ENCODE measurements around the gene SLC10A3. TPM values are rescaled to one million over a fixed set of nuclear protein-coding genes. Genes with fewer than 3 reads are reported as not detected.

The SLC10A3 gene
- total RNA-seq, 1 donor from 2014 or later, result 7.8 TPM

DNA sequence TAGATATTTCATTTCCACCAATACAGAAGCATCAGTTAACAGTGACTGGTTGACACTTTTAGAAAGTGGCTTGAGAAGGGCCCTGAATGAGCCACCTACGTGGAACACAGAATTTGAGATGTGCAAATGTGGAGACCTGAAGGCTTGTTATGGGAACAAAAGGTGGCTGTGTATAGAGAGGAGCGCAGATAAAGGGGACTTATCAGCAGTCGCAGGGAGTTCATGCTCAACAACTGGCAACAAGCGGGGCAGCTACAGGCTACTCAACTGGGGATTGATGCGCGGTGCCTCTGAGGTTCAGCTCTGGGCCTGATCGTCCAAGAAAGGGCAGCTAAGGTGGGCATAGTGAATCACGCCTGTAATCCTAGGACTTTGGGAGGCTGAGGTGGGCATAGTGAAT lies 29.0 kb upstream of the SLC10A3 start:
- no peaks in the 10 kb centered on the region for H3K27me3 Mint-ChIP-seq (ENCODE audit: low read depth)
- H3K36me3 Mint-ChIP-seq (ENCODE audit: low read depth), result no peaks in the 10 kb centered on the region
- TF ChIP-seq, protein P1, sequence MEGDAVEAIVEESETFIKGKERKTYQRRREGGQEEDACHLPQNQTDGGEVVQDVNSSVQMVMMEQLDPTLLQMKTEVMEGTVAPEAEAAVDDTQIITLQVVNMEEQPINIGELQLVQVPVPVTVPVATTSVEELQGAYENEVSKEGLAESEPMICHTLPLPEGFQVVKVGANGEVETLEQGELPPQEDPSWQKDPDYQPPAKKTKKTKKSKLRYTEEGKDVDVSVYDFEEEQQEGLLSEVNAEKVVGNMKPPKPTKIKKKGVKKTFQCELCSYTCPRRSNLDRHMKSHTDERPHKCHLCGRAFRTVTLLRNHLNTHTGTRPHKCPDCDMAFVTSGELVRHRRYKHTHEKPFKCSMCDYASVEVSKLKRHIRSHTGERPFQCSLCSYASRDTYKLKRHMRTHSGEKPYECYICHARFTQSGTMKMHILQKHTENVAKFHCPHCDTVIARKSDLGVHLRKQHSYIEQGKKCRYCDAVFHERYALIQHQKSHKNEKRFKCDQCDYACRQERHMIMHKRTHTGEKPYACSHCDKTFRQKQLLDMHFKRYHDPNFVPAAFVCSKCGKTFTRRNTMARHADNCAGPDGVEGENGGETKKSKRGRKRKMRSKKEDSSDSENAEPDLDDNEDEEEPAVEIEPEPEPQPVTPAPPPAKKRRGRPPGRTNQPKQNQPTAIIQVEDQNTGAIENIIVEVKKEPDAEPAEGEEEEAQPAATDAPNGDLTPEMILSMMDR (conservative IDR thresholded peaks at IDR 0.05), result no peak
- H3K4me3 Mint-ChIP-seq, result no peak overlapping the region
- no peak overlapping the region for H3K27ac Mint-ChIP-seq (ENCODE audit: unreplicated experiment)
- H3K9me3 Mint-ChIP-seq, result no peaks in the 10 kb centered on the region
- no peak for DNase-seq (ENCODE audit: low read depth, low spot score)
- H3K4me1 Mint-ChIP-seq, result peaks cover 23% of the 10 kb centered on the region

GRCh38 chrX:154517101-154517781 lies 26.8 kb upstream of the SLC10A3 start:
- Mint-ChIP-seq H3K4me1 (peaks cover 30% of the 10 kb centered on the region), H3K9me3 (no peaks in the 10 kb centered on the region)

DNA sequence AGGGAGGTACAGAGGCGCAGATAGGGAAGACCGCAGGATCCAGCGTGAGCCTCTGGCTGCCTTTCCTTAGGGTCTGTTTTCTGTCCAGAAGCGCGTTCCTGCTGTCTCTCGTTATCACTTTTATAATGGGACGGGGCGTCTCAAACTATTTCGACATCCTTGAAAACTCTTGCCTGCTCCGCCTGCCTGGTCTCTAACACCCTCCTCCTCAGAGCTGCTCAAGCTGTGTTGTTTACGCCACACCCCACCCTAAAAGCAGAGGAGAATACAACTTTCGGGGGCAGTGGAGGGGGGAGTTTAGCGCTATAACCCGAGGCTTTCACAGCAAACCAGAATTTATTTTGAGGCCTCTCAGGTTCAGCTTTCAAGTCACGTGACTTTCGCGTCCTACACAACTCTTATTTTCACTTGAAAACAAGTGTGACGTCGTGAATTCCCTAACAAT lies 26.2 kb upstream of the SLC10A3 start:
- peak overlapping the region; percentile 91 for H3K27ac Mint-ChIP-seq (ENCODE audit: unreplicated experiment)

More at GRCh38 chrX:154517101-154517781, 26.8 kb upstream of the SLC10A3 start:
- H3K4me3 Mint-ChIP-seq, result peak overlapping the region; percentile 72
- H3K27me3 Mint-ChIP-seq (ENCODE audit: low read depth), result no peaks in the 10 kb centered on the region
- H3K36me3 Mint-ChIP-seq (ENCODE audit: low read depth), result peaks cover 5% of the 10 kb centered on the region
- TF ChIP-seq, protein P1 (conservative IDR thresholded peaks at IDR 0.05), result no peak
- no peak for DNase-seq (ENCODE audit: low read depth, low spot score)
- no peak overlapping the region for H3K27ac Mint-ChIP-seq (ENCODE audit: unreplicated experiment)

DNA sequence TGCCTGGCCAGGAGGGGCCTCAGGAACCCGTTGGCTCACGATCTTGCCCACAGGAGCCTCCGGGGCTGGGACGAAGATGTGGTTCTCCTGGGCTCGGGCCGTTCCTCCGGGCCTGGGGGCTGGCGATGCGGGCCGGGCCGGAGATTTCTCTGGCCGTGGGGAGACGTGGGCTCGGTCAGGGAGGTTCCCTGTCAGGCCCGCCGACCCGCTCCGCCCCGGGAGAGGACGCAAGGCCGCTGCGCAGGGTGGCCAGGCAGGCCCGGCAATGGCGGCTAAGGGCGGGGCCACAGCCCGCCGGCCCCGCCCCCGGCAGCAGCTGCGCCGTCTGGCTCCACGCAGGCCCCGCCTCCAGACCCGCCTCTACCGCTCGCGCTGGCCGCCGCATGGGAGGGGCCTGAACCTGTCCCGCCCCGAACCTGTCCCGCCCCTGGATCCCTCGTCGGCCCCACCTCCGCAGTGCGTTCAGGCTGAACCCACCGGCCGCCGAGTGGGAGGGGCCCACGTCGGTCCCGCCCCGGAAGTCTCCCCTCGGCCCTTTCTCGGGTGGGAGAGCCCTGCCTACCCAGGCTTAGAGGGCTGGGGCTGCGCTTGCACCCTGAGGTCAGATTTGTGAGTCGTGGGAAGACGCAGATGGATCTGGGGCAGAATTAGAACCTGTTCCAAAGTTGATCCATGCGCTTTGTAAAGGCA lies 25.7 kb upstream of the SLC10A3 start, which contains the start of gene FAM3A:
Gene FAM3A (minus strand): TSS at position 267 of the 690 bp plus-strand sequence. CDS start 460 bp downstream, outside the sequence.
- Mint-ChIP-seq H3K9me3 (no peaks in the 10 kb centered on the region), H3K27ac (ENCODE audit: unreplicated experiment) (peak within 1 kb of the TSS; percentile 91), H3K36me3 (ENCODE audit: low read depth) (peaks cover 5% of the 10 kb centered on the region), H3K4me1 (peaks cover 30% of the 10 kb centered on the region), H3K4me3 (peak within 1 kb of the TSS; percentile 87), H3K27me3 (ENCODE audit: low read depth) (no peaks in the 10 kb centered on the region)
- TF ChIP-seq, protein P1 (conservative IDR thresholded peaks at IDR 0.05), result no peak
- peak; percentile 84 for DNase-seq (ENCODE audit: low read depth, low spot score)

More for the DNA sequence above, 26.2 kb upstream of the SLC10A3 start:
- H3K4me1 Mint-ChIP-seq, result peaks cover 30% of the 10 kb centered on the region
- no peaks in the 10 kb centered on the region for H3K27me3 Mint-ChIP-seq (ENCODE audit: low read depth)
- TF ChIP-seq, protein P1 (conservative IDR thresholded peaks at IDR 0.05), result no peak
- H3K36me3 Mint-ChIP-seq (ENCODE audit: low read depth), result peaks cover 5% of the 10 kb centered on the region
- H3K4me3 Mint-ChIP-seq, result peak overlapping the region; percentile 87
- DNase-seq (ENCODE audit: low read depth, low spot score), result no peak
- H3K9me3 Mint-ChIP-seq, result no peaks in the 10 kb centered on the region

DNA sequence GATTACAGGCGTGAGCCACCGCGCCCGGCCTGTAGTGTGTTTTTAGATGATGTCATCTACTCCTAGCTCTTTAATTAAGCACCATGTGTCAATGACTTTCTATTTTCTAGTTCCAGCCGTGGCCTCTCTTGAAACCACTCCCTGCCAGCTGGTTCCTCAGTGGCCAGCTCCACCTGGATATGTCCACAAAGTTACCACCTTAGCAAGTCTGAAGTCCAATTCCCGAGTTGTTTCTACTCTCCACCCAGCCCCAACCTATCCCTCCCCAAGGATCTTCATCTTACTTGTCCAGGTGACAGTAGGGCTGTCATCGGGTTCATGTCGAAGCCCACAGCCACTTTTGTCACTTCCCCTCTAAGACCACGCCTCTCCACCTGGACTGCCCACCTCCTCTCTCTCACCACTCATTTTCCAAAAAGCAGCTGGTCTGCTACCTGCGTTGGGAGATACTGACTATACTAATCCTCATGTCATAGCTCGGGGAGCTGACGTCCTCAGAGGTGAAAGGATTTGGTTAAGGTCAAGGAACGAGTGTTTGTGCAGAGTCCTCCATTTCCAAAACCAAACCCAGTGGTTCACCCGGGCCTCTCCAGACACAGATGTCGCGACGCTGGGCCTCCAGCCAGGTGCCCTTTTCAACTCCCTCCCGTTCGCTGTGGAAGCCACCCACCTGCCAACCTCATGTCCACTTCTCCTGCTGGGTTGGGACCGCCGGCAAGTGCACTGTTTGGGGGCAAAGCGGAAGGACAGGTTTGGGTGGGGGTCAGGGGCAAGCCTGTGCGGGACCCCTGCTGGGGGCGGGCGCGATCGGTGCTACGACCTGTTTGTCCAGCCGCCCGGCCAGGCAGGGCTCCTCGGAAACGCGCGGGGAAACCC lies 24.9 kb upstream of the SLC10A3 start:
- Mint-ChIP-seq H3K27me3 (ENCODE audit: low read depth) (no peaks in the 10 kb centered on the region), H3K27ac (ENCODE audit: unreplicated experiment) (peak overlapping the region; percentile 19), H3K9me3 (no peaks in the 10 kb centered on the region), H3K4me1 (peaks cover 30% of the 10 kb centered on the region), H3K4me3 (peak overlapping the region; percentile 76), H3K36me3 (ENCODE audit: low read depth) (peaks cover 5% of the 10 kb centered on the region)
- DNase-seq (ENCODE audit: low read depth, low spot score), result no peak
- TF ChIP-seq, protein P1 (conservative IDR thresholded peaks at IDR 0.05), result no peak

All from neural crest cell (in vitro differentiated cells).